Activated CD8-positive, alpha-beta memory T cell treated with anti-CD3 and anti-CD28 coated beads for 1 hour (primary cell): ENCODE measurements around the gene TLX3.
"Not testable (repeated sequence)": the region's sequence is repeated elsewhere in the genome, so short reads cannot be mapped to it uniquely, and the experiment has no call there.

Experiments used
- DNase-seq, 2 donors: peaks; one replicate each; pipeline ENCODE4 v3.0.0-alpha.2; 2020; ENCODE audit warnings: low read depth in 1 of 2; ENCODE audit errors: extremely low read depth in 1 of 2

The TLX3 gene

DNA sequence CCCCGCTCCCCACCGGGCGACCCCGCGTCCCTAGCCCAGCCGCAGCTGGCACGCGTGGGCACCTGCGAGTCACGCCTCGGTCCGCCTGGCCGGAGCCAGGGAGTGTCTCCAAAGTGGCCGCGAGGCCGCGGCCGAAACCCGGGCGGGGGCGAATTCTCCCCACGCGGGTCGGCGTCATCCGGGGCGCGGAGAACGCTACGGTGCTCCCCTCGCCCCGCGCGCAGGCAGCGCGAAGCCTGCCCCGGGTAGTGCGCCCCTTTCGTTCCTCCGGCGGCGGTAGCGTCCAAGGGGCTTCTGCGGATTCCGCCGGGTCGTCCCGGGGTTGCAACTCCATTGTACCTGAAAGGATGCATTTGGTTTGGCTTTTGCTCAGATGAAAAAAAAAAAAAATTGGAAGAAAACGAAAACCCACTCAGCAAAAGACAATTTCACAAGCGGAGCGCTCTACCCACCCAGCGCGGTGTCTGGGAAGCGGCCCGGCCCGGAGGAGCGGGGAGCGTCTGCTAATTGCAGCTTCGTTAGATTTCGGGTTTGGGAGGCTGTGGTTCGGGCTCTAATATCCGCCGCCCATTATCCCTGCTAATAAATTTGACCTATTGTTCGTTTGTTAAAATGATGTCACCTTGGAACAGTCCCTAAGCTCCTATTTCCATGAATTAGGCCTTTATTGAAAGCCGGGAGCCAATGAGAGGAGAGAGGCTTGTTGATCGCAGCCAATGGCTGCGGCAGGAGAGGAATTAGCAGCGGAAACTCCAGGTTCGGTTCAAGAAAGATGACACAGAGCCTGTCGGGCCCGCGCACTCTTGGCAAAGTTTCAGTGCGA, at the start of gene TLX3:
Gene TLX3, plus strand, starts transcription at position 796 of the 823 bp plus-strand sequence. CDS start 118 bp downstream, outside the sequence.
- no peak for DNase-seq

DNA sequence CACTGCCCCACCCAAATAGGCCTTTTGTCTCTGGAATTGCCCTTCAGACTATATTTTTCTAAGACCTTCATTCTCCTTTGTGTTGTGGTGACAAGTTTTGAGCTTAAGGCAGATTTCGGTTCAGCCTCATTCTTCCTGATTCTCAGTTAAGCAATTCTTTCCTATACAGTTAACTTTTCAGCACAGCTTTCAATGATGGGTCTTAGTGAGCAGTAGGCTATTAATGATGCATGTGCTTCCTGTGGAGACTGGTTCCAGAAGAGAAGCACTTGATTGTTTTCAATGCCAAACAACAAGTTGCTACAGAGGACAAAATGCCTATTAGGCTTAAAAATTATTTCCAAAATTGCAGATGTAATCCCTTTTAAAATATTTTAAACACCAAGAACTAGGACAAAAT, 47.7 kb upstream of the TLX3 start:
- no peak for DNase-seq

DNA sequence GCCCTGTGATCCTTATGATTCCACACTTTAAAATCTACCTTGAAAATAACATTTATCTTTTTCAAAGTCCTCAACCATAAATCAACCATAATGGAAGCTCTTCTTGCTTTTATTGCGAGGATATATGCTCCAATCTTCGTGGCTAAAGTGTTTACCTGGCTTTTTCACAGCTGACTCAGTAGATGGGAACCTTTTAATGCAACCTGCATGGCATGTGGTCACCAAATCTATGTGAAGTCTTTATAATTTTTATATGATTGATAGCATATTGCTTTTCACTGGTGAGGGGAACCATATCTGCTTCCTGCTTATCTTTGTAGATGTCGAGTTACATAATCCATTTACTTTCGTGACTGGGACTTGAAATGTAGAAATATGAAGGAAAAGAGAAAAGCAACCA, 47.1 kb upstream of the TLX3 start:
- DNase-seq: no peak

DNA sequence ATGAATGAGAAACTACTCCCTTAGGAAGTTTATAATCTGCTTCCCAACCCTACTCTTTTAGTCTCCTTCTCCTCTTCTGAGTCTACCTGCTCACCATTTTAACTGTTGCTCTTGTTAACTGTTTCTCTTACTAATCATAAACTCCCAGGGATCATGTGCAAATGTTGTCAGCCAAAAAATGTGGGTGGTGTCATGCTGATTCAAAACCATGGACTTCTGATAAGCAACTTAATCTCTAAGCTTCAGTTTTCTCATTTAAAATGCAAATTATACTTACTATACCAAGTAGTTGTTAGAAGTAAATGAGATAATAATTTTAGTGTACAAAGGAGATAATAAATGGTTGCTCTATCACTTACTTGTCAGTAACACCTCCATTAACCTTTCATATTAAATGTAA, 45.9 kb upstream of the TLX3 start:
- no peak for DNase-seq

DNA sequence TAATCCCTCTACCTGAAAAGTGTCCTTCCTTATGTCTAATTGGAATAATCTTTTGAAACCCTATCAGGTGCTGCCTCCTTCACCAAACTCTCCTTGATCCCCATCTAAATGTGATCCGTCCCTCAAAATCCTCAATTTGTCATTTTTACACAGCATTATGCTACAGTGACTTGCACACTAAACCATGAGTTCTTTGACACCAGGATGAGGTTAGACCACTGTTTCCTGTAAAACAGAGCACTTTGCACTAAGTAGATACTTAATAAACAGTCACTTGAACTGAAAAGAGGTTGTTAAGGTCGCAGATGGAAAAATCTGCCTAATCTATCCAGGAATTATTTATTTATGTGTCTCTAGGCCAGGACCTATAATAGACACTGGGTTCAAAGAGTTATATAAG, 44.2 kb upstream of the TLX3 start:
- DNase-seq: no peak

DNA sequence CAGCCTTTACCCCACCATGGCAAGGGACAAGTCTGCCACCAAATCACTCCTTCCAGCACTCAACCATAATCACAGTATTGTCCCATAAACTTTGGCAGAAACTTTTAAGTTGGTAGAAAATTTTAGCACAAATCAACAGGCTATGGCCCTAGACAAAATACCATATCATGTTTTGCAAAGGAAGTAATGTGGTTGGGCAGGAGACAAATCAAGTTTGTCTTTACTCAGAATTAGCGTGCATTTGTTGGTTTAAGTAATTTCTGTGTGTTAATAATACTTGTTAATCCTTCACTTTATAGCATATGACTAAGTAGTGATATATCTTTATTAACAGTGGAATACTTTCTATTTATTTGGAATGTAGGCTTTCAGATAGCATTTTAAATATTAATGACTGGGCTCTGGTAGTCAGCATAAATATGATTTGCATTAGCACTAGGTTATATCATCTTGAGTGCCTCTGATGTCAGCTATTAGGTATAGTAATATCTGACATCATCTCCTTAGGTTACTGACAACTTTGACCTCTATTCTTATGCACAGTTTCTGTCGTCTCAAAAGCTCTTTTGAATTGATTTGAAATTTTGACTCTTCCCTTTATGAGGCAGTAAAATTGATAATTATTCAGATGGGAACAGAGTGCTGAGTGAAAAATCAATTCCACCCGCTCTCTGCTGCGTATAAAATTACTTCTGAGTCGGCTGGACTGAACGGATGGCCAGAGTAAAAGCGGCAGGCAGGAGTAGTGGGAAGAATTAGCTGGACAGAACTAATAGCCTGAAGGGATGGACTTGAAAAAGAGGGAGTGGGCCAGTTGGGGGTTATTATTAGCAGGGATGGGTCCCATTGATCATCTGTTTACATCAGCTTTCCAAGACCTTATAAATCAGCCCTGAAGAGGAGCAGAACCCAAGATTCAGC, 40.1 kb upstream of the TLX3 start:
- DNase-seq: no peak

DNA sequence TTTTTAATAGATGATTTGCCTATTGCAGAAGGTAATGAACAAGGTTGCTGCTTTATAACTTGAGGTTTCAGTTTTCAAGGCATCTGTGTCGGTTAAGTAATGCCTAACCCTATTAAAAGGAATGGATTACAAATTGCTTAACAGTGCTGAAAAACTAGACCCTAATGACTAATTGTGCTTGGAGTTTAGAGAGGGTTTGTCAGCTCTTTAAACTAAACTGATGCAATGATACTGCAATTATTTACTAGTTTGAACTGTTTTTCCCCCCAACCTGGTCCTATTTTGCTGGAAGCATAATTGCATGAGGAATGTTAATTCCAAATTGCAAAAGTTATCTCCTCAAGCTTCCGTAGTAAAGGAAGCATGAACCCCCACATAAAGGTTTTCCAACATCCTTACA, 39.3 kb upstream of the TLX3 start:
- DNase-seq: no peak

DNA sequence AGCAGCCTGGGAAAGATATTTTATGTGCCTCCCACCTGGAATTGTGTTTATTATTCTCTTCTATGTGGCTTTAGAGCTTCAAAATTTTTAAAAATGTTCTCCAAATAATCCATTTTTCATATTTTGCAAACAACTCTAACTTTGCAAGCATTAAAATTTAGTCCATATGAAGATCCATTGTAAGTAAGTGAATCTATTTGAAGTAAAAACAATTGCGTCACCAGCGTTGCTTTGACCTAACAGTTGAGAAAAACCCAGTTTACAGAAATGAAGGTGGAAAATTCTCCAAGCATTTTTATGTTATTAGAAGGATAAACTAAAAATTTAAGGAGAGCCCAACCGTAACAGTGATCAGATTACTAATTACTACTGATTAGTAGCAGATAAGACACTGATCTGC, 38.9 kb upstream of the TLX3 start:
- DNase-seq: no peak

DNA sequence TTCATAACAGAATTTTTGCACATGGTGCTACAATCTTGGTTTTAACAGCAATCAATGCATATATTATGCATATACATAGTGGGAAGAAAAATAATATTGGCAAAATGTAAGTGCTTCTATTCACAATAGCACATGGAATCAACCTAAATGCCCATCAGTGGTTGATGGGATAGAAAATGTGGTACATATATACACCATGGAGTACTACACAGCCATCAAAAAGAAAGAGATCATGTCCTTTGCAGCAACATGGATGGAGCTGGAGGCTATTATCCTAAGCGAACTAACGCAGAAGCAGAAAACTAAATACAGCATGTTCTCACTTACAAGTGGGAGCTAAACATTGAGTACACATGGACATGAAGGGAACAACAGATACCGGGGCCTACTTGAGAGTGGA, 37.2 kb upstream of the TLX3 start:
- DNase-seq: no peak

DNA sequence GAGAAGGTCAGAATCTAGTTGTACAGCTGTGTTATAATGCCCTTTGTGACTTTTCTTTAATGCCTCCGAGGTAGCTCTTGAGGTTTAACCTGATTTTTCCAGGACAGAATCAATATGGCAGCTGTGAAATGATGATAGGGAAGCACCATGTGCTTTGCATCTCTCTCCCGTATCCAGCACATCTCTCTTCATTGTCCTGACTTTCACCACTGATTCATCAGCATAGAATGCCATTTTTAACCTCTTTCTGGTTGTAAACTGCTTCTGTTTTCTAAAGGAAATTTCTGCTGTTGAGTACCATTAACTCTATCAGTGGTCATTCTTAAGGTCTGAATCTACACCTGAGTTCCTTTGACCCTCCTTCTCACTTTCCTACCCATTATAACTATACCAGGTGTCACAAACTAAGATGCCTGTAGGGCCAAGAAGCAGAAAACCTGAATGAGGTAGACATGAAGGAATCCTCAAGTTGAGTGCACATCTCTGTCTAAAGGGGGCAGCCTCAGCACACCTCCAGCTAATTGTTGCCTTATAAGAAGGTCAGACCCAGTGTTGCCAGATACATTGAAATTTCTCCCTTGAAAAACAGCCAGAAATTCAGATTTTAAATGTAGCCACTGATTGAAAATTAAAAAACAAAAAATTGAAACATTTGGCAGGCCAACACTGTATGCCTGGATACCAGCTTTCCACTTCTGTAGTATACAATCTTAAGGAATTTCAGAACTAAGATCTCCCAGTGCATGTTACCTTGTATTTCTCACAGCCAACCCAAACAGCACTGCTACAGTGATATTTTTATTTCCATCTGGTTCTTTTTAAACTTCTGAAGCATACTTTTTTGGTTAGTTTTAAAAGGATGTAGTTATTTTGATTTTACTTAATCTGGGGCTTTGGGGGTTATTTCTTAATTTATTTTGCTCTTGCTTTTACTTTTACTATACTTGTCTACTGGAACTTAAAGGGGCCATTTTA, 35.8 kb upstream of the TLX3 start:
- DNase-seq: no peak

DNA sequence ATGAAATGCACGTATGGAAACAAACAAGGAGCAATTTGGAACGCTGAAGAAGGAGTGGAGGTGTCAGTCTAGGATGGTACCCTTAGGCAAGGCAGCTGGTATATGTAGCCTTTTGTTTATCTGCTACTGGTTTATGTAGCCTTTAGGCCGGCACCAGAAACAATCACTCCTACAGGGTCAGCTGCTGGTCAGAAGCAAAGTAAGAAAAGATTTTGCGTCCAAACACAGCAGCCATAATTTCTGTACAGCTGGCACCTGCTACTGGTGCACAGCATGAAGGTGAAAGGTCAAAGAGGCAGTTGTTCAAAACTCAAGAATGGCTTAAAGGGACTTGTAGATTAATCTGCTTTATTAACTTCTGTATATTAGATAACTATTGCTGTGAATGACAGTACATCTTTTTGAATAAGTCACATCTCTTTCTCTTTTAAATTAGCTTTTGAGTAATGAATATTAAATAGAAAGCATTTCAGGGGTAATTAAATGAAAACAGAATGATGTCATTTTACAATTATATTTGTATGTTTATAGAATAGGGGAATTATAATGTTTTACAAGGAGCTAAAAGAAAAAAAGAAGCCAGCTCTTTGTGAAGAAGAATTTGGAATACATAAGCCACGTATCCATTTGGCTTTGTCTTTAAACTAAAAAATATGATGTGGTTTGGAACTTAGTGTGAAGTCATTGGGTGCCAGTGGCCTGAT, 33.1 kb upstream of the TLX3 start:
- DNase-seq: no peak

DNA sequence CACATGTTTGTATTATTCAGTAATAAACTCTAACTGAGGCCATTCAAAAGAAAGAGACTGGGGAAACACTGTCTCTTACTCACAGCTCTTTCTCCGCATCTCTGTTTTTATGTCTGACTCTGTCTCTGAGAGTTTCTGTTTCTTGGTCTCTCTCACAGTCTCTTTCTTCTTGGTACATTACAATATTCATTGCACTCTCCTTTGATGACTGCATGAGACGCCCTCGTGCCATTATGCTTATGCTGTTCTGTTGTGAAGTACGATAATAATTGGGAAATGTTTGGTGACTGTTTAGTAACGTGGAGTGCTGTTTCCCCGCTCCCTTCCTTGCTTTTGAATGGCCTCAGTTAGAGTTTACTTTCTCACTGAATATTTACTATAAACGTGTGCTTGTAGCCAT, 25.3 kb upstream of the TLX3 start:
- DNase-seq: no peak

DNA sequence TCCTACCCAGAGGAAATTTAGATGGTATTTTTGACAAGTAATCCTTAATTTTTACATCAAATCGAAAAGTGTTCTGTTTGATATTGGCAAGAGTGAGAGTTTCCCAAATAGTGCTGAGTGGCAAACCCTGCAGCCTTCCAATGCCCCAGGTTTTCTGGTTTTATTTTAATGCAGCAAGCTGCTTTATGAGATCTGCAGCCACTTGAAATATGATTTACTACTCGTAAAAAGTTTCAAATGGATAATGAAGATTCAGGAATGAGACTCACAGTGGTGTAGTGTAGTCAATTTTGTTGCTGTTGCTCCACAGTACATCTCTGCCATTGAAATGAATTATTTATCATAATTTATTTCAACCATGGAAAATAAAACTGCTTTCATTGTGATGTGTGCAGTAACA, 23.6 kb upstream of the TLX3 start:
- no peak for DNase-seq

DNA sequence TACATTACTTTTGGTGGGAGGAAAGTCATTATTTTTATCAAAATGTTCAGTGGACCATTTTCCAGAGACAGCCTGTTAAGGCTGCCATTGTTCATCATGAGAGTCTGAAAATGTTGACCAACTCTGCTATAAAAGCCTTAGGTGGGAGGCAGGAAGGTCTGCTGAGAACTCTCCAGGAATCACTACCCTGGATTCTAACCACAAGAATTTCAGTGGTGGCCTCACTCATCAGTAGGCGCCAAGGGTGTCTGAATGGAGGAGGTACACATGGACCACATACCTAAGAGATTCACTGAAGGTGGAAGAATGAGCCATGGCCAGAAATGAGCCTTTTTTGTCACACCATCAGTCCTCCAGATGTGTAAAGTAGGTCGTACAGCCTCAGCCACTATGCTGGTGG, 21.0 kb upstream of the TLX3 start:
- no peak for DNase-seq

DNA sequence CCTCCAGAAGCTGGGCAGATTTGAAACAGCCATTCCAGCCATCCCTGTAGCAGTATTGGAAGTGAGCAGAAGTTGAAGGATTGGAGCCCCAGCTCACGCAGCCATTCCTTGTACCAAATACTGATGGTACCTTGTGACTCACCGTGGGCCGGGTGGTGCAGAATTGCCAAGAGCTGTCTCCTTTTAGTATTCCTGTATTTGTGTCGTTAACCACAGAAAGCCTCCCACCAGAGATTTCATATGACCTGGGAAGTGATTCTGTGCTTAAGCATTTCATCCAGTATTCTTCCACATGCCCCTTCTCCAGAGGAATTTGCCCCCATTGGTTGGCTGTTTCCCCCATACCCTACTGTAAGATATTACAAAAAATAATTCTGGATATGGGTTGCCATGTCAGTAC, 17.7 kb upstream of the TLX3 start:
- DNase-seq: no peak

DNA sequence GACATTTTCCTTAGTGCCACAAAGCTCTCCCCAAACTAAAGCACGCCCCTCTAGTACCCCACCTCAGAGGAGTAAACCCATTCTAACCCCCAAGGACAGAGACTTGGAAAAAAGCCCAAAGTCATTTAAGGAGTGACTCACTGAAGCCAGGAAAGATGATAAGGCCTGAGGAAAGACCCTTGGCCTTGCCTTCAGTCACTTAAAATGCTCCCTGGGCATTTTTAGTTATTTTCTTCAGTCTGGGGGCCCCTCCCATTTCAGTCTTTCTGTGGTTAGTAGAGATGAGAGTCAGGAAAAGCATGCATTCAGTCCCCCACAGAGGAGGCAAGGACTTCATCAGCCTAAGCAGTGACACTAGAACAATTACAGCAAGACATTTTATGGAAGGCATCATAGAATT, 13.7 kb upstream of the TLX3 start:
- DNase-seq: no peak

DNA sequence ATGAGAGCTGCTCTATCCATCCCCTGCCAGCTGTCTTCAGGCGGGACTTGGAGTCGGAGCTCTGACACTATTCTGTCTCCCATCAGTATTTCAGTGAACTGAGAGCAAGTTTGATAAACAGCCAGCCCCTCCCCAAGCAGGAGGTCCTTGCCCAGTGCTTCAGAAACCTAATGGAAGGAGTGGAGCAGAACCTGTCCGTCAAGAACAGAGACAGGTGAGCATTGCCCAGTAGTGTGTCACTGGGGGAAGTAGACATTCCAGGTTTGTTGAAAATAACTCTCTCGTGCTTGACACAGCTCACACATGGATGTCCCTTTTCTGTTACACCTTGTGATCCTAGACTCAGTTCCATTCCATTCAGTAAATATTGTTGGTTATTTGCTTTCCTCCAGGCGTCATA, 13.2 kb upstream of the TLX3 start:
- no peak for DNase-seq

DNA sequence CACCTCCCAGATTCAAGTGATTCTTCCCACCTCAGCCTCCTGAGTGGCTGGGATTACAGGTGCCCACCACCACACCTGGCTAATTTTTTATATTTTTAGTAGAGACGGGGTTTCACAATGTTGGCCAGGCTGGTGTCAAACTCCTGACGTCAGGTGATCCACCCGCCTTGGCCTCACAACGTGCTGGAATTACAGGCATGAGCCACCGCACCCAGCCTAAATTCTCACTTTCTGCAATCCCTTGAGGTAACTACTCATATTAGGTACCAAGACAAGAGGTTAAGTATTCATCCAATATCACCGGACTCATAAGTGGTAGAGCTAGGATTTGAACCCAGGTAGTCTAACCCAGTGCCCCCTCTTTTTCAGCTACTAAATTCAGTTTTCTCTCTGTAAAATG, 11.1 kb upstream of the TLX3 start:
- DNase-seq: not testable (repeated sequence)

DNA sequence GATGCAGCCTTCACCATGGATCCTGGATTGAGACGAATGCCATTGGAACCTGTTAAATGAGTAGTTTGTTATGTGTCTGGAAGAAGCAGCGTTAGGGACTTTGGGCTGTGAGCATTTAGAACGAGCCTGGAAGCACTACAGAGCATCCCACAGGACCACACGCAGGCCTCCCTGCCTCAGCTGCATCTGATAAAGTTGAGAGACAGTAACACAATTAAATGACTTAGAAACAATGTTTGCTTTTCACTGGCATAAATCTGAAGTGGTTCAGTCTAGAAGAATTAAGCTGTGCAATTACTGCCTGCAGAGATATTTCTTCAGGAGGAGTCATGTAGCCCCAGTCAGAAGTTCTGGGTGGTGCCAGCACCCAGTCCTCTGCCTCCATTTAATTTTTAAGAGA, 9.8 kb upstream of the TLX3 start:
- no peak for DNase-seq

DNA sequence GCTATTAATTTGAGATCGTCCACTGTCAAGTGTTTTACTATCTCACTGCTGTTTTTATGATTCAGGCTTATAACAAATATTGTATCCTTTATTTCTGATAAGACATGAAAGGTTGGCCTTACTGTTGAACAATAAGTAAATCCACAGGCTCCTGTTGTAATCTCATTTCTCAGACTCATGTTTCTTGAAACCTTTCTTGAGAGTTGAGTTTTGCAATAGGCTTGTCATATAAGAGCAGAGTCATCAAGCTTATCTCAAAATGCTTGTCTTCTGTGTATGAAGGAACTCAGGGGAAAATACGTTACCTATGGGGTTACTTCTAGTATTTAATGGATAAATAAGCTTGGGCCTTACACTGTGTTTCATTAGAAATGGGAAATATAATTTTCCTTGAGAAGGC, 9.2 kb upstream of the TLX3 start:
- no peak for DNase-seq
